GM19328 (cell line): Measurements from ENCODE around the gene ARF6.
"Not testable (repeated sequence)": the region's sequence is repeated elsewhere in the genome, so short reads cannot be mapped to it uniquely, and the experiment has no call there.

Source experiments
- ATAC-seq: cut with Tn5 transposase; IDR thresholded peaks from one replicate; pipeline ENCODE4 v1.9.1; 2021; ENCODE audit warnings: mild to moderate bottlenecking, moderate library complexity; ENCODE audit not compliant: unreplicated experiment

The ARF6 gene

GRCh38 chr14:49902679-49903246, 9.9 kb downstream of the ARF6 start:
- not testable (repeated sequence) for ATAC-seq

- no peak for ATAC-seq
Observed at GRCh38 chr14:49904270-49904669, 11.4 kb downstream of the ARF6 start.

- ATAC-seq, result no peak
Observed at GRCh38 chr14:49905989-49906388, 13.1 kb downstream of the ARF6 start.

- ATAC-seq, result no peak
Observed at GRCh38 chr14:49907186-49907585, 14.3 kb downstream of the ARF6 start.

- no peak for ATAC-seq
Observed at GRCh38 chr14:49908433-49908782, 15.5 kb downstream of the ARF6 start.

GRCh38 chr14:49909016-49909415, 16.1 kb downstream of the ARF6 start:
- ATAC-seq, result no peak

GRCh38 chr14:49915085-49915484, 22.2 kb downstream of the ARF6 start:
- no peak for ATAC-seq

- ATAC-seq, result no peak
Observed at GRCh38 chr14:49918706-49919105, 25.8 kb downstream of the ARF6 start.

- ATAC-seq, result no peak
Observed at GRCh38 chr14:49919825-49920659, 27.2 kb downstream of the ARF6 start.

GRCh38 chr14:49920935-49921334, 28.1 kb downstream of the ARF6 start:
- no peak for ATAC-seq

- ATAC-seq, result no peak
Observed at GRCh38 chr14:49921401-49921800, 28.5 kb downstream of the ARF6 start.

- no peak for ATAC-seq
Observed at GRCh38 chr14:49923442-49923841, 30.6 kb downstream of the ARF6 start.

- ATAC-seq, result no peak
Observed at GRCh38 chr14:49923881-49924280, 31.0 kb downstream of the ARF6 start.

GRCh38 chr14:49924852-49925251, 32.0 kb downstream of the ARF6 start:
- ATAC-seq, result no peak

- no peak for ATAC-seq
Observed at GRCh38 chr14:49926803-49927202, 33.9 kb downstream of the ARF6 start.

- ATAC-seq, result no peak
Observed at GRCh38 chr14:49928015-49928414, 35.1 kb downstream of the ARF6 start.

GRCh38 chr14:49930720-49931119, 37.8 kb downstream of the ARF6 start:
- no peak for ATAC-seq

GRCh38 chr14:49931523-49931922, 38.6 kb downstream of the ARF6 start:
- no peak for ATAC-seq

GRCh38 chr14:49933128-49933527, 40.2 kb downstream of the ARF6 start:
- no peak for ATAC-seq

- no peak for ATAC-seq
Observed at GRCh38 chr14:49933704-49934103, 40.8 kb downstream of the ARF6 start.

GRCh38 chr14:49934646-49935045, 41.8 kb downstream of the ARF6 start:
- ATAC-seq, result no peak

- no peak for ATAC-seq
Observed at GRCh38 chr14:49935526-49935925, 42.6 kb downstream of the ARF6 start.

- not testable (repeated sequence) for ATAC-seq
Observed at GRCh38 chr14:49936246-49936645, 43.4 kb downstream of the ARF6 start.
